GM23338 (cell line): Measurements from ENCODE around the gene ELOF1. TPM values are rescaled to one million over a fixed set of nuclear protein-coding genes. Genes with fewer than 3 reads are reported as not detected.

Source experiments
- ATAC-seq: fragments of 200-7000 bp; cut with Tn5 transposase; 3 replicates; pipeline ENCODE4 v1.9.1; 2020
- DNase-seq: peaks from one replicate; pipeline ENCODE4 v3.0.0-alpha.2; 2015; ENCODE audit warnings: low spot score
- H2AFZ ChIP-seq: fragments of 200-600 bp; sonication (generic); 2 replicates; pipeline ENCODE4 v1.8.0; 2016; ENCODE audit warnings: antibody characterized with exemption, mild to moderate bottlenecking, moderate library complexity
- H3F3A ChIP-seq: fragments of 200-600 bp; sonication (generic); replicated peaks from 2 replicates; pipeline ENCODE4 v1.8.0; 2017; ENCODE audit warnings: antibody characterized with exemption, mixed run types, low read depth
- H3K27ac ChIP-seq: fragments of 200-600 bp; sonication (generic); 2 replicates; pipeline ENCODE4 v1.6.1; 2016; ENCODE audit warnings: low read depth
- H3K27me3 ChIP-seq: fragments of 200-600 bp; sonication (generic); 2 replicates; pipeline ENCODE4 v1.8.0; 2016; ENCODE audit warnings: mild to moderate bottlenecking, mixed run types, moderate library complexity; ENCODE audit not compliant: insufficient read depth
- H3K36me3 ChIP-seq: fragments of 200-600 bp; sonication (generic); 2 replicates; pipeline ENCODE4 v1.8.0; 2016; ENCODE audit warnings: mild to moderate bottlenecking; ENCODE audit not compliant: insufficient read depth
- H3K4me1 ChIP-seq: fragments of 200-600 bp; sonication (generic); 2 replicates; pipeline ENCODE4 v1.8.0; 2016; ENCODE audit warnings: mild to moderate bottlenecking, moderate library complexity; ENCODE audit not compliant: insufficient read depth
- H3K4me2 ChIP-seq: fragments of 200-600 bp; sonication (generic); 2 replicates; pipeline ENCODE4 v1.7.1; 2017; ENCODE audit warnings: mixed run types
- H3K4me3 ChIP-seq: fragments of 200-600 bp; sonication (generic); 2 replicates; pipeline ENCODE4 v1.6.1; 2016; ENCODE audit warnings: mixed run types
- H3K79me2 ChIP-seq: fragments of 200-600 bp; sonication (generic); replicated peaks from 2 replicates; pipeline ENCODE4 v1.8.0; 2017; ENCODE audit warnings: mild to moderate bottlenecking; ENCODE audit not compliant: insufficient read depth
- H3K9me2 ChIP-seq: fragments of 200-600 bp; sonication (generic); 2 replicates; pipeline ENCODE4 v1.8.0; 2017; ENCODE audit not compliant: insufficient read depth
- H4K20me1 ChIP-seq: fragments of 200-600 bp; sonication (generic); replicated peaks from 2 replicates; pipeline ENCODE4 v1.8.0; 2017; ENCODE audit warnings: mild to moderate bottlenecking; ENCODE audit not compliant: insufficient read depth
- H3K27ac Mint-ChIP-seq: 2 replicates; pipeline ENCODE4 v1.8.0; 2020; ENCODE audit warnings: inconsistent platforms, mild to moderate bottlenecking, moderate library complexity, mixed read lengths
- H3K27me3 Mint-ChIP-seq: 3 replicates; pipeline ENCODE4 v1.8.0; 2022; ENCODE audit warnings: low read depth, mild to moderate bottlenecking, moderate library complexity, mixed read lengths, inconsistent platforms; ENCODE audit not compliant: insufficient read depth, poor library complexity
- H3K36me3 Mint-ChIP-seq: 3 replicates; pipeline ENCODE4 v1.8.0; 2021; ENCODE audit warnings: low read depth, mild to moderate bottlenecking, inconsistent platforms, moderate library complexity, mixed read lengths
- H3K4me1 Mint-ChIP-seq: 3 replicates; pipeline ENCODE4 v1.8.0; 2020; ENCODE audit warnings: mild to moderate bottlenecking, inconsistent platforms, mixed read lengths
- H3K4me3 Mint-ChIP-seq: 3 replicates; pipeline ENCODE4 v1.8.0; 2021; ENCODE audit warnings: moderate library complexity, mild to moderate bottlenecking, inconsistent platforms, mixed read lengths
- H3K9me3 Mint-ChIP-seq: 3 replicates; pipeline ENCODE4 v1.8.0; 2020; ENCODE audit warnings: moderate library complexity, mild to moderate bottlenecking, inconsistent platforms, mixed read lengths
- CREB1 ChIP-seq: fragments of 250-450 bp; sonication (Bioruptor Pico); IDR thresholded peaks from 2 replicates; pipeline ENCODE4 v1.5.0; 2020; ENCODE audit warnings: low read depth, mild to moderate bottlenecking, moderate library complexity
- CTCF ChIP-seq, 2 experiments: fragments of 200-600 bp in 1 of 2; sonication (generic) in 1 of 2; conservative IDR thresholded peaks; 2 replicates each; pipeline versions ENCODE4 v1.5.1 to v1.6.1; 2016 to 2017; ENCODE audit warnings: antibody characterized with exemption in 2 of 2, low read depth in 2 of 2, mild to moderate bottlenecking in 2 of 2, moderate library complexity in 1 of 2
- NANOG ChIP-seq: IDR thresholded peaks from 2 replicates; pipeline ENCODE4 v1.6.1; 2016; ENCODE audit warnings: antibody characterized with exemption, borderline replicate concordance
- POLR2AphosphoS5 ChIP-seq: IDR thresholded peaks from 2 replicates; pipeline ENCODE4 v1.6.1; 2016; ENCODE audit warnings: antibody characterized with exemption, low read depth
- polyA plus RNA-seq: library from polyadenylated mRNA; unstranded; fragments of >200 nt; fragmentation: Nextera tagmentation; extraction: Ambion mirVana; gene quantifications from 2 replicates; pipeline ENCODE4 v1.2.1, GENCODE V29; 2016
- total RNA-seq: library from RNA; depleted of rRNA; stranded (reverse); fragments of >200 nt; shearing (Covaris generic); gene quantifications from 2 replicates; pipeline ENCODE4 v1.2.3, GENCODE V29; 2014
- TF ChIP-seq, protein P1 (sequence below): fragments of 250-450 bp; sonication (Bioruptor Pico); IDR thresholded peaks from 2 replicates; pipeline ENCODE4 v1.5.0; 2020; ENCODE audit warnings: mild to moderate bottlenecking, moderate library complexity
- TF ChIP-seq, protein P2 (sequence below): IDR thresholded peaks from 2 replicates; pipeline ENCODE4 v1.6.1; 2016; ENCODE audit warnings: antibody characterized with exemption

The ELOF1 gene
- total and polyA plus RNA-seq, 2 experiments from 2014 or later: 73.3 to 103 TPM

DNA sequence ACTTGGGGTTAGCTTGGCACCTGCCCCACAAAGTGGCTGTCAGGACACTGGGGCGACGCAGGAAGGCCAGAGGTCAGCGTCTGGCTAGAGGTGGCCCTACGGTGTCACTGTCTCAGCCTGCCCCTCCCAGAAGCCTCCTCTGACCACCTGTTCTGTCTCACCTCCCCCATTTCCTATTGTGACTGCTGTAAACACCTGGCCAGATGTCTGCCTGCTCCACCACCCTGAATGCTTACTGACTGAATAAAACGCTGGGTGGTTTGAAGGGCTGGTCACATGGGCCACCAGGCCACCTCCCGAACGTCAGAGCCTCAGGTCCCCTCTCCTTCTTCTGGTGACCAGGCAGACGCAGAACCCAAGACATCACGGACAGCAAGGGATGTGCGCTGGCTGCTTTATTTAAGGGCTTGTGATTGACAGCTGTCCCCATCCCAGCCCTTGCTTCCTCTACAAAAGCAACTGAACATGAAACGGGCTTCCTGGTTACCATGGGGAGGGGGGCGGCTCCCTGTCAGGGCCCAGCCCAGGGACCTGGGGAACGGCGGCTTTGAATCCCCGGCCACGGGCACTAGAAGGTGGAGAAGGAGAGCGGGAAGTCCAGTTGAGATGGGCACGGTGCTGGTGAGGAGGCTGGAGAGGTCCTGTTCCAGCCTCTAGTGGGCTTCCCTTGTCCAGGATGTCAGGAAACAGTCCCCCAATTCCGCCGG is 6.2 kb downstream of the ELOF1 start (continued):
- TF ChIP-seq, protein P1, sequence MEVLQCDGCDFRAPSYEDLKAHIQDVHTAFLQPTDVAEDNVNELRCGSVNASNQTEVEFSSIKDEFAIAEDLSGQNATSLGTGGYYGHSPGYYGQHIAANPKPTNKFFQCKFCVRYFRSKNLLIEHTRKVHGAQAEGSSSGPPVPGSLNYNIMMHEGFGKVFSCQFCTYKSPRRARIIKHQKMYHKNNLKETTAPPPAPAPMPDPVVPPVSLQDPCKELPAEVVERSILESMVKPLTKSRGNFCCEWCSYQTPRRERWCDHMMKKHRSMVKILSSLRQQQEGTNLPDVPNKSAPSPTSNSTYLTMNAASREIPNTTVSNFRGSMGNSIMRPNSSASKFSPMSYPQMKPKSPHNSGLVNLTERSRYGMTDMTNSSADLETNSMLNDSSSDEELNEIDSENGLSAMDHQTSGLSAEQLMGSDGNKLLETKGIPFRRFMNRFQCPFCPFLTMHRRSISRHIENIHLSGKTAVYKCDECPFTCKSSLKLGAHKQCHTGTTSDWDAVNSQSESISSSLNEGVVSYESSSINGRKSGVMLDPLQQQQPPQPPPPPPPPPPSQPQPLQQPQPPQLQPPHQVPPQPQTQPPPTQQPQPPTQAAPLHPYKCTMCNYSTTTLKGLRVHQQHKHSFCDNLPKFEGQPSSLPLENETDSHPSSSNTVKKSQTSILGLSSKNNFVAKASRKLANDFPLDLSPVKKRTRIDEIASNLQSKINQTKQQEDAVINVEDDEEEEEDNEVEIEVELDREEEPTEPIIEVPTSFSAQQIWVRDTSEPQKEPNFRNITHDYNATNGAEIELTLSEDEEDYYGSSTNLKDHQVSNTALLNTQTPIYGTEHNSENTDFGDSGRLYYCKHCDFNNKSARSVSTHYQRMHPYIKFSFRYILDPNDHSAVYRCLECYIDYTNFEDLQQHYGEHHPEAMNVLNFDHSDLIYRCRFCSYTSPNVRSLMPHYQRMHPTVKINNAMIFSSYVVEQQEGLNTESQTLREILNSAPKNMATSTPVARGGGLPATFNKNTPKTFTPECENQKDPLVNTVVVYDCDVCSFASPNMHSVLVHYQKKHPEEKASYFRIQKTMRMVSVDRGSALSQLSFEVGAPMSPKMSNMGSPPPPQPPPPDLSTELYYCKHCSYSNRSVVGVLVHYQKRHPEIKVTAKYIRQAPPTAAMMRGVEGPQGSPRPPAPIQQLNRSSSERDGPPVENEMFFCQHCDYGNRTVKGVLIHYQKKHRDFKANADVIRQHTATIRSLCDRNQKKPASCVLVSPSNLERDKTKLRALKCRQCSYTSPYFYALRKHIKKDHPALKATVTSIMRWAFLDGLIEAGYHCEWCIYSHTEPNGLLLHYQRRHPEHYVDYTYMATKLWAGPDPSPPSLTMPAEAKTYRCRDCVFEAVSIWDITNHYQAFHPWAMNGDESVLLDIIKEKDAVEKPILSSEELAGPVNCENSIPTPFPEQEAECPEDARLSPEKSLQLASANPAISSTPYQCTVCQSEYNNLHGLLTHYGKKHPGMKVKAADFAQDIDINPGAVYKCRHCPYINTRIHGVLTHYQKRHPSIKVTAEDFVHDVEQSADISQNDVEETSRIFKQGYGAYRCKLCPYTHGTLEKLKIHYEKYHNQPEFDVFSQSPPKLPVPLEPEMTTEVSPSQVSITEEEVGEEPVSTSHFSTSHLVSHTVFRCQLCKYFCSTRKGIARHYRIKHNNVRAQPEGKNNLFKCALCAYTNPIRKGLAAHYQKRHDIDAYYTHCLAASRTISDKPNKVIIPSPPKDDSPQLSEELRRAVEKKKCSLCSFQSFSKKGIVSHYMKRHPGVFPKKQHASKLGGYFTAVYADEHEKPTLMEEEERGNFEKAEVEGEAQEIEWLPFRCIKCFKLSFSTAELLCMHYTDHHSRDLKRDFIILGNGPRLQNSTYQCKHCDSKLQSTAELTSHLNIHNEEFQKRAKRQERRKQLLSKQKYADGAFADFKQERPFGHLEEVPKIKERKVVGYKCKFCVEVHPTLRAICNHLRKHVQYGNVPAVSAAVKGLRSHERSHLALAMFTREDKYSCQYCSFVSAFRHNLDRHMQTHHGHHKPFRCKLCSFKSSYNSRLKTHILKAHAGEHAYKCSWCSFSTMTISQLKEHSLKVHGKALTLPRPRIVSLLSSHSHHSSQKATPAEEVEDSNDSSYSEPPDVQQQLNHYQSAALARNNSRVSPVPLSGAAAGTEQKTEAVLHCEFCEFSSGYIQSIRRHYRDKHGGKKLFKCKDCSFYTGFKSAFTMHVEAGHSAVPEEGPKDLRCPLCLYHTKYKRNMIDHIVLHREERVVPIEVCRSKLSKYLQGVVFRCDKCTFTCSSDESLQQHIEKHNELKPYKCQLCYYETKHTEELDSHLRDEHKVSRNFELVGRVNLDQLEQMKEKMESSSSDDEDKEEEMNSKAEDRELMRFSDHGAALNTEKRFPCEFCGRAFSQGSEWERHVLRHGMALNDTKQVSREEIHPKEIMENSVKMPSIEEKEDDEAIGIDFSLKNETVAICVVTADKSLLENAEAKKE (CRISPR knock-in tag): no peak
- TF ChIP-seq CREB1 (CRISPR knock-in tag): no peak
- no peak for TF ChIP-seq POLR2AphosphoS5
- TF ChIP-seq, protein P2, sequence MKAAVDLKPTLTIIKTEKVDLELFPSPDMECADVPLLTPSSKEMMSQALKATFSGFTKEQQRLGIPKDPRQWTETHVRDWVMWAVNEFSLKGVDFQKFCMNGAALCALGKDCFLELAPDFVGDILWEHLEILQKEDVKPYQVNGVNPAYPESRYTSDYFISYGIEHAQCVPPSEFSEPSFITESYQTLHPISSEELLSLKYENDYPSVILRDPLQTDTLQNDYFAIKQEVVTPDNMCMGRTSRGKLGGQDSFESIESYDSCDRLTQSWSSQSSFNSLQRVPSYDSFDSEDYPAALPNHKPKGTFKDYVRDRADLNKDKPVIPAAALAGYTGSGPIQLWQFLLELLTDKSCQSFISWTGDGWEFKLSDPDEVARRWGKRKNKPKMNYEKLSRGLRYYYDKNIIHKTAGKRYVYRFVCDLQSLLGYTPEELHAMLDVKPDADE: no peak

GRCh38 chr19:11551603-11552235 is 7.3 kb downstream of the ELOF1 start:
- no peaks in the 10 kb centered on the region for H3K27me3 Mint-ChIP-seq
- no peak overlapping the region for H3K4me3 Mint-ChIP-seq
- H3K27me3 ChIP-seq: no peaks in the 10 kb centered on the region
- H3K27ac ChIP-seq: no peak overlapping the region
- no peak overlapping the region for H3K4me3 ChIP-seq
- H3K9me2 ChIP-seq: no peaks in the 10 kb centered on the region
- peaks cover 1% of the 10 kb centered on the region; the same call in 1 of the 2 replicates for H4K20me1 ChIP-seq
- H3K9me3 Mint-ChIP-seq: no peaks in the 10 kb centered on the region
- no peaks in the 10 kb centered on the region for H3F3A ChIP-seq
- no peak overlapping the region for H2AFZ ChIP-seq
- H3K36me3 ChIP-seq: no peaks in the 10 kb centered on the region; the same call in 1 of the 2 replicates
- H3K4me2 ChIP-seq: no peak overlapping the region
- peaks cover 15% of the 10 kb centered on the region for H3K79me2 ChIP-seq
- H3K36me3 Mint-ChIP-seq: peaks cover 29% of the 10 kb centered on the region
- H3K27ac Mint-ChIP-seq: no peak overlapping the region
- ATAC-seq (peak; percentile 96), DNase-seq (peak; percentile 85)
- no peaks in the 10 kb centered on the region for H3K4me1 Mint-ChIP-seq
- H3K4me1 ChIP-seq: no peaks in the 10 kb centered on the region
- TF ChIP-seq NANOG (no peak), CTCF (conservative IDR thresholded peaks at IDR 0.05; ENCODE audit: low read depth in 2 of 2) (peak; percentile 64 to 83), POLR2AphosphoS5 (peak; percentile 16; the same call in 1 of the 2 replicates)
